Measurements from ENCODE around the gene PIK3R5.

PIK3R5 gene

GRCh38 chr17:8949061-8949661, 16.3 kb downstream of the PIK3R5 start:
- H3K4me3 ChIP-seq (ENCODE audit: low read depth, low read length): no peak overlapping the region
- TF ChIP-seq CTCF (IDR thresholded peaks at IDR 0.05; ENCODE audit: low read depth, low read length): no peak

- H3K4me3 ChIP-seq (ENCODE audit: low read depth, low read length): no peak overlapping the region
- TF ChIP-seq CTCF (IDR thresholded peaks at IDR 0.05; ENCODE audit: low read depth, low read length): no peak
Observed at GRCh38 chr17:8948462-8948861, 17.0 kb downstream of the PIK3R5 start.

- no peak for TF ChIP-seq CTCF (IDR thresholded peaks at IDR 0.05; ENCODE audit: low read depth, low read length)
- no peak overlapping the region for H3K4me3 ChIP-seq (ENCODE audit: low read depth, low read length)
Observed at GRCh38 chr17:8947201-8947600, 18.3 kb downstream of the PIK3R5 start.

- TF ChIP-seq CTCF (IDR thresholded peaks at IDR 0.05; ENCODE audit: low read depth, low read length): no peak
Observed at GRCh38 chr17:8946476-8946875, 19.0 kb downstream of the PIK3R5 start.

GRCh38 chr17:8946071-8946470, 19.4 kb downstream of the PIK3R5 start:
- TF ChIP-seq CTCF (IDR thresholded peaks at IDR 0.05; ENCODE audit: low read depth, low read length): no peak

More at GRCh38 chr17:8946476-8946875, 19.0 kb downstream of the PIK3R5 start:
- H3K4me3 ChIP-seq (ENCODE audit: low read depth, low read length): no peak overlapping the region

GRCh38 chr17:8944748-8945147, 20.8 kb downstream of the PIK3R5 start:
- no peak overlapping the region for H3K4me3 ChIP-seq (ENCODE audit: low read depth, low read length)
- no peak for TF ChIP-seq CTCF (IDR thresholded peaks at IDR 0.05; ENCODE audit: low read depth, low read length)

More at GRCh38 chr17:8946071-8946470, 19.4 kb downstream of the PIK3R5 start:
- H3K4me3 ChIP-seq (ENCODE audit: low read depth, low read length): no peak overlapping the region

GRCh38 chr17:8944083-8944482, 21.4 kb downstream of the PIK3R5 start:
- no peak for TF ChIP-seq CTCF (IDR thresholded peaks at IDR 0.05; ENCODE audit: low read depth, low read length)
- no peak overlapping the region for H3K4me3 ChIP-seq (ENCODE audit: low read depth, low read length)

Data from WI38 (cell line).